A549 (cell line): Measurements from ENCODE around the gene SH2D1A.

Experiments used
- CTCF ChIP-seq: fragments of >200 bp; sonication (Bioruptor Twin); formaldehyde crosslinking; IDR thresholded peaks from 3 replicates; pipeline ENCODE4 v1.5.1; 2016
- EHMT2 ChIP-seq: fragments of 200-600 bp; sonication (generic); IDR thresholded peaks from 2 replicates; pipeline ENCODE4 v1.6.1; 2016; ENCODE audit warnings: antibody characterized with exemption, low read depth, mild to moderate bottlenecking, moderate library complexity
- POLR2A ChIP-seq: IDR thresholded peaks from 2 replicates; pipeline ENCODE4 v1.6.1; 2012; ENCODE audit warnings: mild to moderate bottlenecking, low read length
- POLR2AphosphoS2 ChIP-seq: conservative IDR thresholded peaks from 2 replicates; pipeline ENCODE4 v1.6.1; 2012; ENCODE audit warnings: low read length, improper control_type of control experiment, inconsistent platforms

- no peak for TF ChIP-seq CTCF
- TF ChIP-seq POLR2AphosphoS2: no peak
- no peak for TF ChIP-seq POLR2A
- TF ChIP-seq EHMT2: no peak
Measured at GRCh38 chrX:124338733-124339514, 7.4 kb upstream of the SH2D1A start.
